Peyer's patch (tissue), 4 donors: ENCODE results near the gene PARD3B.

ENCODE experiments used
- CTCF ChIP-seq, 6 experiments: fragments of 450-650 bp in 4 of 6; fragments of 200-600 bp in 2 of 6; sonication (generic) in 1 of 6; IDR thresholded peaks; one replicate each; pipeline ENCODE4 v1.5.1; 2017 to 2019; ENCODE audit warnings: antibody characterized with exemption in 6 of 6, mild to moderate bottlenecking in 3 of 6, moderate library complexity in 1 of 6
- POLR2A ChIP-seq, 2 donors: fragments of 450-650 bp; IDR thresholded peaks; one replicate each; pipeline ENCODE4 v1.5.1; 2017; ENCODE audit warnings: antibody characterized with exemption in 2 of 2, mild to moderate bottlenecking in 2 of 2, moderate library complexity in 2 of 2

DNA sequence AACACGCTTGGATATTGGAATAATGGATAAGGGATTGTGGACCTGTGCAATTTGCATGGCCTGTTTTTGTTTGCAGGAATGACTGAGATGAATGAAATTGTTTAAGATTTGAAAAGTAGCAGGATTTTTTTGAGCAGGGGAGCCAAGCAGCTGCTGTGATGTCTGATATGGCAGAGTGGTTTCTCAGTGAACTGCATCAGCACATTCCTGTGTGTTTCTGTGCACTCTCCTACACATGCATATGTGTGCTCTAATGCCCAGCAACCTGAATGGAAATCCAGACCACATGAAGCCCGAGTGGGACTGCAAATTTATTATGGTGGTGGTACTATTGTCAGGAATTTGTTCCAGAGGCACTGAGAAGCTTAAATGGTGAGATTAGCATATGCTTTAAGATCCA is 161.7 kb downstream of the PARD3B start:
- TF ChIP-seq CTCF (IDR thresholded peaks at IDR 0.05) (no peak), POLR2A (IDR thresholded peaks at IDR 0.05) (no peak)
